Suprapubic skin (tissue), 4 donors: ENCODE measurements around the gene NTM. TPM values are rescaled to one million over a fixed set of nuclear protein-coding genes. Genes with fewer than 3 reads are reported as not detected.

Experiments used
- DNase-seq, 2 donors: peaks; one replicate each; pipeline ENCODE4 v3.0.0-alpha.2; 2019; ENCODE audit warnings: low spot score in 2 of 2
- H3K27ac ChIP-seq: fragments of 200-600 bp; sonication (generic); one replicate; pipeline ENCODE4 v1.5.1; 2019
- H3K27me3 ChIP-seq: fragments of 200-600 bp; sonication (generic); one replicate; pipeline ENCODE4 v1.5.1; 2019
- H3K36me3 ChIP-seq: fragments of 200-600 bp; sonication (generic); one replicate; pipeline ENCODE4 v1.5.1; 2019
- H3K4me1 ChIP-seq: fragments of 200-600 bp; sonication (generic); one replicate; pipeline ENCODE4 v1.5.1; 2019
- H3K4me3 ChIP-seq: fragments of 200-600 bp; sonication (generic); one replicate; pipeline ENCODE4 v1.5.1; 2019; ENCODE audit warnings: mild to moderate bottlenecking
- H3K9me3 ChIP-seq: fragments of 200-600 bp; sonication (generic); one replicate; pipeline ENCODE4 v1.5.1; 2019
- EP300 ChIP-seq: sonication (generic); formaldehyde crosslinking; IDR thresholded peaks from one replicate; pipeline ENCODE4 v1.6.1; 2017; ENCODE audit warnings: antibody characterized with exemption
- POLR2A ChIP-seq, 2 donors: fragments of 450-650 bp; IDR thresholded peaks; one replicate each; pipeline ENCODE4 v1.6.1; 2017; ENCODE audit warnings: antibody characterized with exemption in 2 of 2, mild to moderate bottlenecking in 2 of 2, moderate library complexity in 2 of 2
- POLR2AphosphoS5 ChIP-seq, 3 donors: sonication (generic); formaldehyde crosslinking; IDR thresholded peaks; one replicate each; pipeline ENCODE4 v1.6.1; 2017; ENCODE audit warnings: antibody characterized with exemption in 3 of 3
- WGBS: methylation state at CpG from one replicate; pipeline ENCODE4 v1.1.5; 2018; 5-methylcytosine and 5-hydroxymethylcytosine counted together
- total RNA-seq, 4 donors: library from RNA; depleted of rRNA; stranded (reverse); fragments of >200 nt; gene quantifications; one replicate each; pipeline ENCODE4 v1.1.0, GENCODE V29; 2016
- TF ChIP-seq, protein P1 (sequence below), 2 donors: fragments of 200-600 bp in 1 of 2; fragments of 450-650 bp in 1 of 2; sonication (generic) in 1 of 2; IDR thresholded peaks; one replicate each; pipeline ENCODE4 v1.5.1; 2016 to 2019; ENCODE audit warnings: antibody characterized with exemption in 2 of 2, mild to moderate bottlenecking in 1 of 2, moderate library complexity in 1 of 2

NTM gene
- total RNA-seq, 4 donors from 2014 or later = 0.19 to 19.1 (median 2.1) TPM

DNA sequence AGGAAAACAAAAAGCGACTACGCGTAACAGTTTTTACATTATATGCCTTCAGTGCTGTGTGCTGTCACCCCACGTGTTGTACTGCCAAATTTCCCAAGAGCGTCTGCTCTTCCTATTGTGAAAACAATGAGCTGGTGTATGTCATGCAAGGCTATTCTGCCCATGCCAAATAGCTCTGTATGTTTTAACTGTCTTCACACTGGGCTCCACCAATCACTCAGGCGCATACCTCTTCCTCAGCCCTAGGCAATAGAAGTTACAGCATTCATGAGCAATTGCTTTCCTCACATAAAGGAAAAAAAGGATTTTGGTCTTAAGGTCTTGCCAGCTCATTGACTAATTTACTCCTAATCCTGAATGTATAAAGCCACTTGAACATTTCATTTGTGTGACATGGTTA, 606.8 kb downstream of the NTM start:
- no peak for DNase-seq
- H3K27ac ChIP-seq = no peak overlapping the region
- H3K9me3 ChIP-seq = no peaks in the 10 kb centered on the region
- no peaks in the 10 kb centered on the region for H3K27me3 ChIP-seq
- WGBS = 60% methylated on average over 6 of the region's 6 CpGs
- H3K4me3 ChIP-seq = no peak overlapping the region
- no peaks in the 10 kb centered on the region for H3K36me3 ChIP-seq
- TF ChIP-seq POLR2AphosphoS5 (IDR thresholded peaks at IDR 0.05) (no peak), POLR2A (IDR thresholded peaks at IDR 0.05) (no peak), EP300 (no peak)
- TF ChIP-seq, protein P1, sequence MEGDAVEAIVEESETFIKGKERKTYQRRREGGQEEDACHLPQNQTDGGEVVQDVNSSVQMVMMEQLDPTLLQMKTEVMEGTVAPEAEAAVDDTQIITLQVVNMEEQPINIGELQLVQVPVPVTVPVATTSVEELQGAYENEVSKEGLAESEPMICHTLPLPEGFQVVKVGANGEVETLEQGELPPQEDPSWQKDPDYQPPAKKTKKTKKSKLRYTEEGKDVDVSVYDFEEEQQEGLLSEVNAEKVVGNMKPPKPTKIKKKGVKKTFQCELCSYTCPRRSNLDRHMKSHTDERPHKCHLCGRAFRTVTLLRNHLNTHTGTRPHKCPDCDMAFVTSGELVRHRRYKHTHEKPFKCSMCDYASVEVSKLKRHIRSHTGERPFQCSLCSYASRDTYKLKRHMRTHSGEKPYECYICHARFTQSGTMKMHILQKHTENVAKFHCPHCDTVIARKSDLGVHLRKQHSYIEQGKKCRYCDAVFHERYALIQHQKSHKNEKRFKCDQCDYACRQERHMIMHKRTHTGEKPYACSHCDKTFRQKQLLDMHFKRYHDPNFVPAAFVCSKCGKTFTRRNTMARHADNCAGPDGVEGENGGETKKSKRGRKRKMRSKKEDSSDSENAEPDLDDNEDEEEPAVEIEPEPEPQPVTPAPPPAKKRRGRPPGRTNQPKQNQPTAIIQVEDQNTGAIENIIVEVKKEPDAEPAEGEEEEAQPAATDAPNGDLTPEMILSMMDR (IDR thresholded peaks at IDR 0.05) = no peak
- no peaks in the 10 kb centered on the region for H3K4me1 ChIP-seq

DNA sequence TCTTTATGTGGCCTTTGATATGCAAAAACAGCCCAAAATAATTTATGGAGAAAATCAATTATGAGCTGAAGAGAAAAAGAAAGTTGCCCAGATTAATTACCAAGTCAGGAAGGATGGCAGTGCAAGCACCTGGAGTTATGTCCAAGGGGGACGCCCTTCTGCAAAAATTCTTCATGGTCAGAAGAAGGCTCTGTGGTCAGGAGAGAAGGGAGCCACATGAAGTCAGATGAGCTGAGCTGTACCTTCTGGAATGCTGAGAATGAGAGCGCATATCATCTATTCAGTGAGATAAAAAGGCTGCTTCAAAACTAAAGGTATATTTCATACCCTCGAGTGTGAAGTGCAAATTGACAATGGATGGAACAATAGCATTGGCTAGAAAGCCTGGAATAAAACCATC, 607.4 kb downstream of the NTM start:
- no peak for TF ChIP-seq EP300
- TF ChIP-seq, protein P1 (IDR thresholded peaks at IDR 0.05) = no peak
- no peak for TF ChIP-seq POLR2AphosphoS5 (IDR thresholded peaks at IDR 0.05)
- TF ChIP-seq POLR2A (IDR thresholded peaks at IDR 0.05) = no peak
- no peak for DNase-seq
- Histone ChIP-seq H3K27ac (no peak overlapping the region), H3K36me3 (no peaks in the 10 kb centered on the region), H3K4me3 (no peak overlapping the region), H3K27me3 (no peaks in the 10 kb centered on the region), H3K9me3 (no peaks in the 10 kb centered on the region), H3K4me1 (no peaks in the 10 kb centered on the region)
- 55% methylated on average over 3 of the region's 3 CpGs for WGBS

DNA sequence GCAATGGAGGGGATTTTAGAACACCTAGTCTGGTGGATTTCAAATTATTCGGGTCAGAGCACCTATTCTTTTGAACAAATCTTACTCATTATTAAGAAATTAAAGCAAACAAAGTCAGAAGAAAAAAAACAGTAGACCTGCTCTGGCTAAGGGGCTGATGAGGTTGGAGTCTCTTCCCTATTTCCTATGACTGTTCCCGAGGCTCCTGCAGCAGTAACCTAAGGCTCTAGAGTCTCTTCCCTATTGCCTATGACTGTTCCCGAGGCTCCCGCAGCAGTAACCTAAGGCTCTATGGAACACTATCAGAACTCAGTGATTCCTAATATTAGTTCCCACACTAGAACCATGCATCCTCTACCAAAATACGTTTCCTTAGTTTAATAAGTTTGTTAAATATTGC, 607.9 kb downstream of the NTM start:
- 67% methylated on average over 5 of the region's 5 CpGs for WGBS
- DNase-seq = no peak
- Histone ChIP-seq H3K9me3 (no peaks in the 10 kb centered on the region), H3K27me3 (no peaks in the 10 kb centered on the region), H3K4me1 (no peaks in the 10 kb centered on the region), H3K27ac (no peak overlapping the region), H3K4me3 (no peak overlapping the region), H3K36me3 (no peaks in the 10 kb centered on the region)
- TF ChIP-seq EP300 (no peak), POLR2A (IDR thresholded peaks at IDR 0.05) (no peak), POLR2AphosphoS5 (IDR thresholded peaks at IDR 0.05) (no peak)
- TF ChIP-seq, protein P1 (IDR thresholded peaks at IDR 0.05) = no peak

DNA sequence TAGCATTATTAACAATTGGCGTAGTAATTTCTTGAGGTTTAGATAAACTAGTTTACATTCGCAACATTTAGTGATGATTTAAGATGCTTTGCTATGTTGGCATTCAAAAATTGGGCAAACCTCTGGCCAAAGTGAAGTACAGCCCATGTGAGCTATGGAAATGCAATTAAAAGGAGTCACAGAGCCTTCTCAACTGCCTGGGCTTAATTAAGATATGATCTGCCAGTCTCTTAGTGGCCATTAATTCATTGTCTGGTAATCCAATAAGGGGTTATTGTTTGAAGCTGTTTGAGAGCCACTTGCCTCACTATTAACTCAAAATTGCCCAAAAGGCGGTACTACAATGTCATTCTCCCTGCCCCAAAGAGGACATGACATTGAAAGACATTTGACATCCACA, 608.9 kb downstream of the NTM start:
- H3K36me3 ChIP-seq = no peaks in the 10 kb centered on the region
- no peak overlapping the region for H3K27ac ChIP-seq
- H3K4me3 ChIP-seq = no peak overlapping the region
- no peaks in the 10 kb centered on the region for H3K4me1 ChIP-seq
- no peaks in the 10 kb centered on the region for H3K27me3 ChIP-seq
- TF ChIP-seq POLR2A (IDR thresholded peaks at IDR 0.05) (no peak), EP300 (no peak), POLR2AphosphoS5 (IDR thresholded peaks at IDR 0.05) (no peak)
- TF ChIP-seq, protein P1 (IDR thresholded peaks at IDR 0.05) = no peak
- WGBS = 93% methylated on average over 3 of the region's 3 CpGs
- H3K9me3 ChIP-seq = no peaks in the 10 kb centered on the region
- no peak for DNase-seq

DNA sequence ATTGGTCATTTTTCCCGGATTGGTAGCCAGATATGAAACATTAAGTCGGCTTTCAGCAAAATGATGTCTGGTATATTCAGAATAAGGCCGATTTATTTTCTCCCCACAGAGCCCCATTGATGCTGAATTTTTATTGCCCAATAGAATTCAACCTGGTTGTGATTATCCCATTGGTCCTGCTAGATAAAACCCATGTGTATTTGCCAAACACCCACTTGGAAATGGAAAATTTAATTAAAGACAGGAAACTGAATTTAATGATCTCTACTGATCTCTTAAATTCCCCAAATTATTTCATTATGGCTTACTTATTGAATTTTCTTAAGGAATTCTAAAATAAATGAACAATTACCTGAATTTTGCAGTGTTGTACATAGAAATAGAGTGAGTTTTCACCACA, 609.8 kb downstream of the NTM start:
- TF ChIP-seq POLR2AphosphoS5 (IDR thresholded peaks at IDR 0.05) (no peak), EP300 (no peak), POLR2A (IDR thresholded peaks at IDR 0.05) (no peak)
- TF ChIP-seq, protein P1 (IDR thresholded peaks at IDR 0.05) = no peak
- Histone ChIP-seq H3K27ac (no peak overlapping the region), H3K4me3 (no peak overlapping the region), H3K9me3 (no peaks in the 10 kb centered on the region), H3K36me3 (no peaks in the 10 kb centered on the region), H3K27me3 (no peaks in the 10 kb centered on the region), H3K4me1 (no peaks in the 10 kb centered on the region)
- DNase-seq = no peak
- WGBS = 71% methylated on average over 3 of the region's 3 CpGs
